ENCODE results near the gene S100A12. TPM values are rescaled to one million over a fixed set of nuclear protein-coding genes. Genes with fewer than 3 reads are reported as not detected.

The S100A12 gene
- total and polyA plus RNA-seq, 7 donors, result 0.40 to 3.5 (median 1.7) TPM

GRCh38 chr1:153389973-153390879 lies 14.8 kb upstream of the S100A12 start:
- 73 to 79% (median 74%) methylated on average over 17 of the region's 17 CpGs for WGBS, 3 donors

DNA sequence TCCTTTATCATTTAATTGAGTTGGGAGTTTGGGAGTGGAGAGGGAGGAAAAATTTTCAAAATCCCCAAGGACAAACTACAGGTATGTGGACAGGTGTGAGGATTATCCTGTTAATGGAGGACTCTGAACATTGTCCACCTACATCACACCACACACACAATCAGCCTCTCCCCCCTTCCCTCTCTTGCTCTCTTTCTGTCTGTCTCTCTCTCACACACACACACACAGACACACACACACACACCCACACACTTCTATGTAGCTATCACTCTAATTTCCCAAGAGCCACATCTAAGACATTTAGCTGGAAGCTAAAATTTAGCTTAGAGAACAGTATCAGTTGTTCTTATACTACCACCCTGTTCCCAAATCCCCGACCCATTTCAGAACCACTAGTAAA lies 14.0 kb upstream of the S100A12 start:
- DNase-seq (no peak), ATAC-seq (no peak)
- intact Hi-C loops (cut with DNase I), result no loop called here
- H3K9me3 ChIP-seq, result no peaks in the 10 kb centered on the region
- no peak overlapping the region for H3K27ac ChIP-seq
- H3K36me3 ChIP-seq (ENCODE audit: insufficient read depth in 1 of 2, low read depth in 1 of 2), result no peaks in the 10 kb centered on the region
- 82 to 90% (median 85%) methylated on average over 1 of the region's 1 CpG for WGBS, 3 donors
- no peaks in the 10 kb centered on the region for H3K27me3 ChIP-seq (ENCODE audit: insufficient read depth in 3 of 3, low read length in 2 of 3)
- no peak overlapping the region for H3K4me3 ChIP-seq
- TF ChIP-seq, protein P1, sequence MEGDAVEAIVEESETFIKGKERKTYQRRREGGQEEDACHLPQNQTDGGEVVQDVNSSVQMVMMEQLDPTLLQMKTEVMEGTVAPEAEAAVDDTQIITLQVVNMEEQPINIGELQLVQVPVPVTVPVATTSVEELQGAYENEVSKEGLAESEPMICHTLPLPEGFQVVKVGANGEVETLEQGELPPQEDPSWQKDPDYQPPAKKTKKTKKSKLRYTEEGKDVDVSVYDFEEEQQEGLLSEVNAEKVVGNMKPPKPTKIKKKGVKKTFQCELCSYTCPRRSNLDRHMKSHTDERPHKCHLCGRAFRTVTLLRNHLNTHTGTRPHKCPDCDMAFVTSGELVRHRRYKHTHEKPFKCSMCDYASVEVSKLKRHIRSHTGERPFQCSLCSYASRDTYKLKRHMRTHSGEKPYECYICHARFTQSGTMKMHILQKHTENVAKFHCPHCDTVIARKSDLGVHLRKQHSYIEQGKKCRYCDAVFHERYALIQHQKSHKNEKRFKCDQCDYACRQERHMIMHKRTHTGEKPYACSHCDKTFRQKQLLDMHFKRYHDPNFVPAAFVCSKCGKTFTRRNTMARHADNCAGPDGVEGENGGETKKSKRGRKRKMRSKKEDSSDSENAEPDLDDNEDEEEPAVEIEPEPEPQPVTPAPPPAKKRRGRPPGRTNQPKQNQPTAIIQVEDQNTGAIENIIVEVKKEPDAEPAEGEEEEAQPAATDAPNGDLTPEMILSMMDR (IDR thresholded peaks at IDR 0.05), result no peak
- no peaks in the 10 kb centered on the region for H3K4me1 ChIP-seq

More at GRCh38 chr1:153389973-153390879, 14.8 kb upstream of the S100A12 start:
- ATAC-seq (peak in 2 of 4 donors; percentile 19 to 21), DNase-seq (no peak)
- Histone ChIP-seq H3K4me3 (no peak overlapping the region), H3K36me3 (ENCODE audit: insufficient read depth in 1 of 2, low read depth in 1 of 2) (no peaks in the 10 kb centered on the region), H3K27ac (no peak overlapping the region), H3K27me3 (ENCODE audit: insufficient read depth in 3 of 3, low read length in 2 of 3) (no peaks in the 10 kb centered on the region), H3K9me3 (no peaks in the 10 kb centered on the region), H3K4me1 (no peaks in the 10 kb centered on the region)
- TF ChIP-seq, protein P1 (IDR thresholded peaks at IDR 0.05), result no peak
- intact Hi-C loops (cut with DNase I), result no loop called here

DNA sequence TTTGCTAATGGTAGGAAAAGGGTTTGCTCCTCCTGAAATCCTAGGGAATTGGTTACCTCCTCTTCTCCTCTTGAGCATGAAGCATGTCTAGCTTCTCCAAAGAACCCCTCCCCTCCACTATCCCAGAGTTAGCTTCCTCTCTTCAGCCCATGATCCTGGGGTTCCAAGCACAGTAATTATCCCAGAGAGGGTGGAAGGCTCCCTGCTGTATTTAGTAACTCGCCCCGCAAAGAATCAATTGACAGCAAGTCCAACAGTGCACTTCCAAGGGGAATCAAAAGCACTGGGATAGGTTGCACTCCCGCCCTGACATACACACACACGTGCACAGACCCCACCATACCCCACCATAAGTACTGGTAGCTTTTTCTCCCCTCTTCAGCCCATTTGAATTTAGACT lies 12.4 kb upstream of the S100A12 start:
- ATAC-seq, result no peak
- WGBS, 3 donors, result 62 to 78% (median 76%) methylated on average over 4 of the region's 4 CpGs
- H3K9me3 ChIP-seq, result no peaks in the 10 kb centered on the region
- no peak overlapping the region for H3K4me3 ChIP-seq
- no peaks in the 10 kb centered on the region for H3K27me3 ChIP-seq (ENCODE audit: insufficient read depth in 3 of 3, low read length in 2 of 3)
- H3K36me3 ChIP-seq (ENCODE audit: insufficient read depth in 1 of 2, low read depth in 1 of 2), result no peaks in the 10 kb centered on the region
- DNase-seq, result no peak
- TF ChIP-seq, protein P1 (IDR thresholded peaks at IDR 0.05), result no peak
- H3K27ac ChIP-seq, result no peak overlapping the region
- intact Hi-C loops (cut with DNase I), result no loop called here
- H3K4me1 ChIP-seq, result no peaks in the 10 kb centered on the region

GRCh38 chr1:153387001-153387400 lies 11.6 kb upstream of the S100A12 start:
- no peak overlapping the region for H3K27ac ChIP-seq
- no peak for DNase-seq
- 87% methylated on average over 4 of the region's 4 CpGs for WGBS, 3 donors
- no peak for ATAC-seq
- H3K4me3 ChIP-seq, result no peak overlapping the region
- no peaks in the 10 kb centered on the region for H3K36me3 ChIP-seq (ENCODE audit: insufficient read depth in 1 of 2, low read depth in 1 of 2)
- intact Hi-C loops (cut with DNase I), result no loop called here
- TF ChIP-seq, protein P1 (IDR thresholded peaks at IDR 0.05), result no peak
- H3K4me1 ChIP-seq, result no peaks in the 10 kb centered on the region
- no peaks in the 10 kb centered on the region for H3K9me3 ChIP-seq
- no peaks in the 10 kb centered on the region for H3K27me3 ChIP-seq (ENCODE audit: insufficient read depth in 3 of 3, low read length in 2 of 3)

Data from psoas muscle (tissue), 8 donors.